BE2C (cell line): ENCODE measurements around the gene PPP2R5E.

Experiments used
- DNase-seq: peaks from one replicate; pipeline ENCODE4 v3.0.0-alpha.2; 2020
- H3K27me3 ChIP-seq: fragments of 250-450 bp; sonication (Bioruptor Pico); 2 replicates; pipeline ENCODE4 v1.5.1; 2020; ENCODE audit warnings: mild to moderate bottlenecking
- H3K36me3 ChIP-seq: fragments of 250-450 bp; sonication (Bioruptor Pico); 2 replicates; pipeline ENCODE4 v1.5.1; 2020; ENCODE audit warnings: mild to moderate bottlenecking
- H3K4me1 ChIP-seq: fragments of 250-450 bp; sonication (Bioruptor Pico); 2 replicates; pipeline ENCODE4 v1.5.1; 2020
- H3K4me3 ChIP-seq: 2 replicates; pipeline ENCODE4 v1.5.1; 2011; ENCODE audit warnings: low read depth, low read length
- H3K9me3 ChIP-seq: fragments of 250-450 bp; sonication (Bioruptor Pico); 2 replicates; pipeline ENCODE4 v1.5.1; 2020
- TF ChIP-seq, protein P1 (sequence below): IDR thresholded peaks from 2 replicates; pipeline ENCODE4 v1.5.1; 2012; ENCODE audit warnings: mild to moderate bottlenecking, low read depth, low read length

The PPP2R5E gene

DNA sequence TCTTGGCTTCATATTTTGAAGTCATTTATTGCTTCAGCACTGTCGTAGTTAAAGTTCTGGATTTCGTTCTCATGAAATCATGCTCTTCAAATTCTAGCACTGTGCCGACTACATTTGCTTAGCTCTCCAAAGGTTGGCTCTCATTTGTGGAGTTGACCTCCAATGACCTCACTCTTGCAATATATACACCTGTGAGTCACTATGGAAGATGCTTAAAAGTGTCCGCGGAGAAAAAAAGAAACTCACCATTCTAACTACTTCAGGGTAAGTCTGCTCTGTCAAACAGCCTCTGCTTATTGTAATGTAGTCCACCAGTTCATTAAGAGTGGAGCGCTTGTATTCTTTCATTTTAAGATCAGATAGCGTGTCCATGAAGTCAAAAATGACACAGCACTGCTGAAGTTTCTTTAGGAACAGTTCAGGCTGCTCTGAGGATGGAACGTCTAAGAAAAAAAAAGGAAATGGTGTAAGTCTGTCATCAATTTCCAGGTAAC, 89.7 kb downstream of the PPP2R5E start:
- H3K4me1 ChIP-seq = peaks cover 23% of the 10 kb centered on the region
- H3K36me3 ChIP-seq = peaks cover 15% of the 10 kb centered on the region
- peak overlapping the region; percentile 7 for H3K4me3 ChIP-seq
- no peaks in the 10 kb centered on the region for H3K27me3 ChIP-seq
- TF ChIP-seq, protein P1, sequence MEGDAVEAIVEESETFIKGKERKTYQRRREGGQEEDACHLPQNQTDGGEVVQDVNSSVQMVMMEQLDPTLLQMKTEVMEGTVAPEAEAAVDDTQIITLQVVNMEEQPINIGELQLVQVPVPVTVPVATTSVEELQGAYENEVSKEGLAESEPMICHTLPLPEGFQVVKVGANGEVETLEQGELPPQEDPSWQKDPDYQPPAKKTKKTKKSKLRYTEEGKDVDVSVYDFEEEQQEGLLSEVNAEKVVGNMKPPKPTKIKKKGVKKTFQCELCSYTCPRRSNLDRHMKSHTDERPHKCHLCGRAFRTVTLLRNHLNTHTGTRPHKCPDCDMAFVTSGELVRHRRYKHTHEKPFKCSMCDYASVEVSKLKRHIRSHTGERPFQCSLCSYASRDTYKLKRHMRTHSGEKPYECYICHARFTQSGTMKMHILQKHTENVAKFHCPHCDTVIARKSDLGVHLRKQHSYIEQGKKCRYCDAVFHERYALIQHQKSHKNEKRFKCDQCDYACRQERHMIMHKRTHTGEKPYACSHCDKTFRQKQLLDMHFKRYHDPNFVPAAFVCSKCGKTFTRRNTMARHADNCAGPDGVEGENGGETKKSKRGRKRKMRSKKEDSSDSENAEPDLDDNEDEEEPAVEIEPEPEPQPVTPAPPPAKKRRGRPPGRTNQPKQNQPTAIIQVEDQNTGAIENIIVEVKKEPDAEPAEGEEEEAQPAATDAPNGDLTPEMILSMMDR = no peak
- H3K9me3 ChIP-seq = no peaks in the 10 kb centered on the region
- no peak for DNase-seq

DNA sequence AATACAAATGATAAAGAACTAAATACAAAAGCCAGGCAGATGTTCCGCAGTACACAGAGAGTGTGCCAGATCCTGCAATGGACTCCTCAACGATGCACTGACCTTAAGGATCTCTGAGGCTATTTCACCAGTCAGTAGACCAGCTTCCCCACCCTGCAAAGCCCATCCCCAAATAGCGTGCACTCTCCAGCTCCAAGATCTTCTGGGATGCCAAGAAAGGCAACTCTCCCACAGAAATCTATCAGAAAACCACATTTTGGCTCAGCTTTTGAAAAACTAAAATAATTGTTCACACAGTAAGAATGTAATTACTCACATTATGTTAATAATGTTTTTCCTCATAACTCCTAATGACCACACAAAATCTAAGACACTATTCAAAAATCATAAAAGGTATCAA, 90.4 kb downstream of the PPP2R5E start:
- no peak for DNase-seq
- Histone ChIP-seq H3K4me1 (peaks cover 23% of the 10 kb centered on the region), H3K9me3 (no peaks in the 10 kb centered on the region), H3K27me3 (no peaks in the 10 kb centered on the region), H3K36me3 (peaks cover 15% of the 10 kb centered on the region), H3K4me3 (no peak overlapping the region)
- TF ChIP-seq, protein P1 = no peak

DNA sequence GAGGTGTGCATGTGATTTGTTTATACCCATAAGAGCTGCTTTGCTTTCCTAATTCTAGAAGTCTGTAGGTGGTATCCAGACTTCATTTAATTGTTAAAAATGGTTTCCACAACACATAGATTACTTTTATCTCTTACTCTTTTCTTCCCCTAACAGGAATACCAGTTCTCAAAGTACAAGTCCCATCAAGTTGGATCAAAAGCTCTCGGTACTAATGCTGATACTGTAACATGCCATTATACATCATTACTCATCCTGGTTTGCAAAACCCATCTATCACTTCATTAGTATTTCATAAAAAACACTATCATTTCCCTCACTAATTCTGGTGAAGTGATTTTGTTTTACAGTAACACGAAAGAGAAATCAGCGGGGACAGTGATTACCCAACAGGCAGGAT, 94.3 kb downstream of the PPP2R5E start:
- TF ChIP-seq, protein P1 = no peak
- H3K36me3 ChIP-seq = peaks cover 15% of the 10 kb centered on the region
- H3K4me1 ChIP-seq = peaks cover 6% of the 10 kb centered on the region
- no peaks in the 10 kb centered on the region for H3K27me3 ChIP-seq
- H3K4me3 ChIP-seq = no peak overlapping the region
- H3K9me3 ChIP-seq = no peaks in the 10 kb centered on the region; the same call in 1 of the 2 replicates
- no peak for DNase-seq

DNA sequence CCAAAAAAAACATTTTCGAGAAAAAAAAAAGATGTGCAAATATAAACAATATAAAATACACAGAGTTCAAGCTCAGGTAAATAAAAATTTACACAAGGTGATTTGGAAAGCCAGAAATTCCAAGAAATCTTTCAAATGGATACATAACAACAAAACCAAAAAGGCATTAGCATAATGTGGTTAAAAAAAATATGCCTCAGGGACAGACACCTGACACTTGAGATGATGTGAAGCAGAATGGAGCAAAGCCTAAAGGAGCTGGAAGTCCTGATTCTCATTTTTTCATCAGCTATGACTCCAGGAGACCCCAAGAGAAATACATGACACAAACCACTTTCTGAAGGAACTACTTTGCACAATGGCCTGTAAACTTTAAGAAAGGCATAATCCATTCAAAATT, 98.6 kb downstream of the PPP2R5E start:
- H3K36me3 ChIP-seq = peaks cover 3% of the 10 kb centered on the region
- H3K4me1 ChIP-seq = no peaks in the 10 kb centered on the region; the same call in 1 of the 2 replicates
- TF ChIP-seq, protein P1 = no peak
- no peaks in the 10 kb centered on the region; the same call in none of the 2 replicates for H3K9me3 ChIP-seq
- no peak overlapping the region for H3K4me3 ChIP-seq
- no peak for DNase-seq
- no peaks in the 10 kb centered on the region for H3K27me3 ChIP-seq

DNA sequence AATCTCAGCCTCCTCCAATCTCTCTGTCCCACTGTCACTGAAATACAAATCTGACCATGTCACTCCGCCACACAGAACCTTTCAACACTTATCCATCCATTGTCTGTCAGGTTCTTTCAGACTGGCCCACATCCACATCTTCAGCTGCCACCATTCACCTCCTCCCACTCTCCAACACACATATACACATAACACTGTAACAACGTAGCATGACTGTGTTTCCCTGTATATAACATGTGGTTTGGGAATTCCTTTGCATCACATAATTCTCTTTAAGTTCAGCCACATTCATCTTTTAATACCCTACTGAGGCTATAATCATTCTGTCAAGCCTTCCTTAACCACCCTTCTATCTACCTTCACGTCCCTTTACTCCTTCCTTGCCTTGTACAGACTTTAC, 99.2 kb downstream of the PPP2R5E start:
- Histone ChIP-seq H3K4me3 (no peak overlapping the region), H3K9me3 (no peaks in the 10 kb centered on the region; the same call in none of the 2 replicates), H3K4me1 (no peaks in the 10 kb centered on the region; the same call in 1 of the 2 replicates), H3K36me3 (peaks cover 3% of the 10 kb centered on the region), H3K27me3 (no peaks in the 10 kb centered on the region)
- TF ChIP-seq, protein P1 = no peak
- DNase-seq = no peak

DNA sequence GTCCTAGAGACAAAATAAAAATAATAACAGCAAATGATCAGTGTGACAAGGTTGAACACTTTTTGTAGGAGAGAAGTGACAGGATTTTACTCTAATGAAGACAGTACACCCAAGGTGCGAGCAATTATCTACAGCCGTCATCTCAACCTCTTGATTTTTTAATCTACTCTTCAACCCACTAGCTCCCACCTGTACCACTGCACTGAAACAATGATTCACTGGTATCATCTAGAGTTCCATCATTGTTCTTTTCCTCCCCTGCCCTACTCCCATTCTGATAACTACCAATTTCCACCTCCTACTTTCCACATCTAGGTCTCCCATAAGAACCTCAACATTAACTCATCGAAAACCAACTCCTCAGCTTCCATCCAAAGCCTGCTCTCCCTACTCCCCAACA, 99.8 kb downstream of the PPP2R5E start:
- DNase-seq = no peak
- Histone ChIP-seq H3K36me3 (peaks cover 3% of the 10 kb centered on the region), H3K4me1 (no peaks in the 10 kb centered on the region; the same call in 1 of the 2 replicates), H3K9me3 (no peaks in the 10 kb centered on the region; the same call in none of the 2 replicates), H3K27me3 (no peaks in the 10 kb centered on the region), H3K4me3 (no peak overlapping the region)
- TF ChIP-seq, protein P1 = no peak
